ENCODE data around the gene MMP25.

MMP25 gene

DNA sequence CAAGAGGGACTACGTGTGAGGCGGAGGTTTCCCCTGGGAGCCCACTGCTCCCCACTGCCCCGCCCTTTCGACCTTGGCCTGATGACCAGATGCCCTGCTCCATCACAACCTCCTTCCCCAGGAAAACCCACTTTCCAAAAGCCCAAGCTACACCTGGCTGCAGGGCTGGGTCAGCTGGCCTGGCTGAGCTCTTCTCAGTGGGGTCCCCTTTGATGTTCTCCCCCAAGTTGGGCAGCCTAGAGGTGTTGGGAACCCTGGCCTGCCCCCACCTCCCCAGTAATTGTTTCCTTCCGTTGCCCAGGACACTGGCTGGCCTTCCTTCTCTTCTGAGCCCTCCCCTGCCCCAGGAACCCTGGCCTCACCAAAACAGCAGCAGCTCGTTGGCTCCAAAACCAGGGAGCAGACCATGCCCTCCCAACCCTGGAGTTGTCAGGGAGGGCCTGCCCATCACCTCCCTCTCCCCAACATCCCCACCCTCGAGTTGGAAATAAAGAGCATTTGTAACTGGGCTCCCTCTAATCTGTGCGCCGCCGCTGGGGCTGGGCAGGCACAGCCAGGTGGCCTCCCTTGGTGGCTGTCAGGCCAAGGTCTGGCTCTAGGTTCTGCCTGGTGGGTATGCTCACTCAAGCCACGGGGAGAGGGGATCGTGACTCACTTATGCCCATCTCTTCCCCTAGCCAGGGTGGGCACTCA, 32.2 kb upstream of the MMP25 start:
- Histone ChIP-seq H4K20me1 (ENCODE audit: insufficient read depth, low read length, poor library complexity, severe bottlenecking) (no peaks in the 10 kb centered on the region), H3K27me3 (ENCODE audit: insufficient read depth, low read length, poor library complexity, severe bottlenecking) (no peaks in the 10 kb centered on the region), H3K79me2 (ENCODE audit: insufficient read depth, low read length) (no peaks in the 10 kb centered on the region), H3K4me2 (ENCODE audit: low read depth, low read length, poor library complexity, severe bottlenecking) (no peak overlapping the region), H3F3A (ENCODE audit: low read depth) (no peaks in the 10 kb centered on the region), H3K4me1 (ENCODE audit: insufficient read depth, low read length, poor library complexity, severe bottlenecking) (no peaks in the 10 kb centered on the region), H3K36me3 (ENCODE audit: insufficient read depth, low read length) (no peaks in the 10 kb centered on the region), H2AFZ (ENCODE audit: low read length) (no peak overlapping the region), H3K9ac (ENCODE audit: low read depth, low read length, poor library complexity, severe bottlenecking) (no peak overlapping the region), H3K9me2 (replicated peaks; ENCODE audit: low read depth, low read length) (no peaks in the 10 kb centered on the region), H3K9me3 (ENCODE audit: insufficient read depth, low read depth, low read length) (no peaks in the 10 kb centered on the region), H3K4me3 (ENCODE audit: low read length, poor library complexity, severe bottlenecking) (no peak overlapping the region)
- TF ChIP-seq, protein P1, sequence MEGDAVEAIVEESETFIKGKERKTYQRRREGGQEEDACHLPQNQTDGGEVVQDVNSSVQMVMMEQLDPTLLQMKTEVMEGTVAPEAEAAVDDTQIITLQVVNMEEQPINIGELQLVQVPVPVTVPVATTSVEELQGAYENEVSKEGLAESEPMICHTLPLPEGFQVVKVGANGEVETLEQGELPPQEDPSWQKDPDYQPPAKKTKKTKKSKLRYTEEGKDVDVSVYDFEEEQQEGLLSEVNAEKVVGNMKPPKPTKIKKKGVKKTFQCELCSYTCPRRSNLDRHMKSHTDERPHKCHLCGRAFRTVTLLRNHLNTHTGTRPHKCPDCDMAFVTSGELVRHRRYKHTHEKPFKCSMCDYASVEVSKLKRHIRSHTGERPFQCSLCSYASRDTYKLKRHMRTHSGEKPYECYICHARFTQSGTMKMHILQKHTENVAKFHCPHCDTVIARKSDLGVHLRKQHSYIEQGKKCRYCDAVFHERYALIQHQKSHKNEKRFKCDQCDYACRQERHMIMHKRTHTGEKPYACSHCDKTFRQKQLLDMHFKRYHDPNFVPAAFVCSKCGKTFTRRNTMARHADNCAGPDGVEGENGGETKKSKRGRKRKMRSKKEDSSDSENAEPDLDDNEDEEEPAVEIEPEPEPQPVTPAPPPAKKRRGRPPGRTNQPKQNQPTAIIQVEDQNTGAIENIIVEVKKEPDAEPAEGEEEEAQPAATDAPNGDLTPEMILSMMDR (conservative IDR thresholded peaks at IDR 0.05; ENCODE audit: low read length): no peak
- TF ChIP-seq EZH2phosphoT487 (IDR thresholded peaks at IDR 0.05; ENCODE audit: borderline replicate concordance): no peak

DNA sequence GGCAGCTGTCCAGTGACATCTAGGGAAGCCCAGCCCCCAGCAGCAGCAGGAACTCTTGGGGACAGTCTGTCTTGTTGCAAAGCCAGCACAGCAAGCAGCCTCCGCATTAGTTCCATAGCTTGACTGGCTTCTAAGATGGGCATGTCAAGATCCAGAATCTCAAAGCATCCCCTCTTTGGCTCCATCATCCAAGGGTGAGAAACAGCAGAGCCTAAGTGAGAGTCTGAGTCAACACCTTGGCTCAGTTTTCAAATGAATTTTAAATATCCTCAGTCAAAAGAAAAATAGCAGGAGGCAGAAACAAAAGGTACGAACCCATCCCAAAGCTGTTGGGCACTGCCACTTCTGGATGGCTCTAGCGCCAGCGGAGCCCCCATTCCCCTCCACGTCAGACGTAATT, 31.4 kb upstream of the MMP25 start:
- Histone ChIP-seq H3K36me3 (ENCODE audit: insufficient read depth, low read length) (no peaks in the 10 kb centered on the region), H2AFZ (ENCODE audit: low read length) (no peak overlapping the region), H3K27me3 (ENCODE audit: insufficient read depth, low read length, poor library complexity, severe bottlenecking) (no peaks in the 10 kb centered on the region), H3F3A (ENCODE audit: low read depth) (no peaks in the 10 kb centered on the region), H4K20me1 (ENCODE audit: insufficient read depth, low read length, poor library complexity, severe bottlenecking) (no peaks in the 10 kb centered on the region), H3K9ac (ENCODE audit: low read depth, low read length, poor library complexity, severe bottlenecking) (no peak overlapping the region), H3K79me2 (ENCODE audit: insufficient read depth, low read length) (no peaks in the 10 kb centered on the region), H3K4me2 (ENCODE audit: low read depth, low read length, poor library complexity, severe bottlenecking) (no peak overlapping the region), H3K4me1 (ENCODE audit: insufficient read depth, low read length, poor library complexity, severe bottlenecking) (no peaks in the 10 kb centered on the region), H3K4me3 (ENCODE audit: low read length, poor library complexity, severe bottlenecking) (no peak overlapping the region), H3K9me2 (replicated peaks; ENCODE audit: low read depth, low read length) (no peaks in the 10 kb centered on the region), H3K9me3 (ENCODE audit: insufficient read depth, low read depth, low read length) (no peaks in the 10 kb centered on the region)
- TF ChIP-seq, protein P1 (conservative IDR thresholded peaks at IDR 0.05; ENCODE audit: low read length): no peak

- Histone ChIP-seq H3K4me2 (ENCODE audit: low read depth, low read length, poor library complexity, severe bottlenecking) (no peak overlapping the region), H3K9ac (ENCODE audit: low read depth, low read length, poor library complexity, severe bottlenecking) (no peak overlapping the region), H3F3A (ENCODE audit: low read depth) (no peaks in the 10 kb centered on the region), H3K4me3 (ENCODE audit: low read length, poor library complexity, severe bottlenecking) (no peak overlapping the region), H3K4me1 (ENCODE audit: insufficient read depth, low read length, poor library complexity, severe bottlenecking) (no peaks in the 10 kb centered on the region), H3K36me3 (ENCODE audit: insufficient read depth, low read length) (no peaks in the 10 kb centered on the region), H3K9me3 (ENCODE audit: insufficient read depth, low read depth, low read length) (no peaks in the 10 kb centered on the region), H3K9me2 (replicated peaks; ENCODE audit: low read depth, low read length) (no peaks in the 10 kb centered on the region), H3K27me3 (ENCODE audit: insufficient read depth, low read length, poor library complexity, severe bottlenecking) (no peaks in the 10 kb centered on the region), H4K20me1 (ENCODE audit: insufficient read depth, low read length, poor library complexity, severe bottlenecking) (peaks cover 4% of the 10 kb centered on the region), H2AFZ (ENCODE audit: low read length) (no peak overlapping the region), H3K79me2 (ENCODE audit: insufficient read depth, low read length) (peaks cover 7% of the 10 kb centered on the region)
- TF ChIP-seq EZH2phosphoT487 (IDR thresholded peaks at IDR 0.05; ENCODE audit: borderline replicate concordance): no peak
- TF ChIP-seq, protein P1 (conservative IDR thresholded peaks at IDR 0.05; ENCODE audit: low read length): no peak
These were observed 30.4 kb upstream of the MMP25 start for GRCh38 chr16:3015865-3016521.
